Omental fat pad (tissue), 4 donors: ENCODE measurements around the gene SMIM21. TPM values are rescaled to one million over a fixed set of nuclear protein-coding genes. Genes with fewer than 3 reads are reported as not detected.

Experiments used
- ATAC-seq: fragments of 150-250 bp; one replicate; pipeline ENCODE4 v1.9.1; 2016; ENCODE audit warnings: mild to moderate bottlenecking, moderate library complexity; ENCODE audit not compliant: low FRiP score
- DNase-seq: peaks from one replicate; pipeline ENCODE4 v3.0.0-alpha.2; 2019; ENCODE audit warnings: low spot score
- total RNA-seq, 4 donors: library from RNA; depleted of rRNA; stranded (reverse); fragments of >200 nt; gene quantifications; one replicate each; pipeline ENCODE4 v1.1.0, GENCODE V29; 2016
- TF ChIP-seq, protein P1 (sequence below), 3 donors: fragments of 450-650 bp; IDR thresholded peaks; one replicate each; pipeline ENCODE4 v1.5.1; 2016 to 2017; ENCODE audit warnings: antibody characterized with exemption in 3 of 3, mild to moderate bottlenecking in 3 of 3, moderate library complexity in 2 of 3

Gene SMIM21
- total RNA-seq, 4 donors from 2014 or later = not detected

DNA sequence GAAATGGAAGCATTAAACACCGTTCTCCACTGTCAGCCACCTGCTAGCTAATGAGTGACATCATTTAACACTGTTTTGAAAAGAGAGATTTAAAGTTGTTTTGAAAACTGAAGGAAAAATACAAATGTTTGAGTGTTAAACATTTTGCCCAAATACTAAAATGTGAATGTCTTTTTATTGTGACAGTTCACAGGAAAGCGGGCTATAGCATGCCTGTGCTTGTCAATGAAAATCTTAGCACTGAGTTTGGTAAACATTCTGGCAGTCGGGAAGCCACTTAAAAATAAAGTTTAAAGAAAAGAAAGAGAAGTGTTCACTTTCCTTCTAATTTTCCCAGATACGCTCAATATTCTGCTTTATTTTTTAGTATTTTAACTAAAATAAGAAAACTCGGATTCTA lies 40.3 kb upstream of the SMIM21 start:
- TF ChIP-seq, protein P1, sequence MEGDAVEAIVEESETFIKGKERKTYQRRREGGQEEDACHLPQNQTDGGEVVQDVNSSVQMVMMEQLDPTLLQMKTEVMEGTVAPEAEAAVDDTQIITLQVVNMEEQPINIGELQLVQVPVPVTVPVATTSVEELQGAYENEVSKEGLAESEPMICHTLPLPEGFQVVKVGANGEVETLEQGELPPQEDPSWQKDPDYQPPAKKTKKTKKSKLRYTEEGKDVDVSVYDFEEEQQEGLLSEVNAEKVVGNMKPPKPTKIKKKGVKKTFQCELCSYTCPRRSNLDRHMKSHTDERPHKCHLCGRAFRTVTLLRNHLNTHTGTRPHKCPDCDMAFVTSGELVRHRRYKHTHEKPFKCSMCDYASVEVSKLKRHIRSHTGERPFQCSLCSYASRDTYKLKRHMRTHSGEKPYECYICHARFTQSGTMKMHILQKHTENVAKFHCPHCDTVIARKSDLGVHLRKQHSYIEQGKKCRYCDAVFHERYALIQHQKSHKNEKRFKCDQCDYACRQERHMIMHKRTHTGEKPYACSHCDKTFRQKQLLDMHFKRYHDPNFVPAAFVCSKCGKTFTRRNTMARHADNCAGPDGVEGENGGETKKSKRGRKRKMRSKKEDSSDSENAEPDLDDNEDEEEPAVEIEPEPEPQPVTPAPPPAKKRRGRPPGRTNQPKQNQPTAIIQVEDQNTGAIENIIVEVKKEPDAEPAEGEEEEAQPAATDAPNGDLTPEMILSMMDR (IDR thresholded peaks at IDR 0.05) = no peak
- DNase-seq (no peak), ATAC-seq (no peak)

DNA sequence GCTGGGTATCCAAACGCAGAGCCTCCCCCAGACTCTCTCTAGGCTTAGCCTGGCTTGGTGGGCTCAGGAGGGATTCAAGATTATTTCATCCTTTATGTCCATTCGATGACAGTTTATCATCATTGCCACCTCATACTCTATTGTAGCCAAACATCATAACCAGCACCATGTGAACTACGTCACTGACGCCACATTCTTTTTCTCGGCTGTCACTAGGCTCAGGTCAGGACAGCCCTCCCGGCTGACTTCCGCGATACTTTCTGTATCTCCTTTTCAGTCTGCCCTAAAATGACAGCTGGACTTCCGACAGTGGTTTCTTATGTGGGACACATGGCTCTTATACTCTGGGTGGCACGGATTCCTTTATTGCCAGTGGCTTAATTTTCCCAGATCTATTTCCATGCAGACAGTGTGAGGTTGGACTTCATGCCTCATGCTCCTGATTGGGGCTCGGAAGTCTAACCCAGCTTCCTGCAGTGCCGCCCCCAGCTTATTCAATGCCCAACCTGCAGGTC lies 39.8 kb upstream of the SMIM21 start:
- no peak for DNase-seq
- ATAC-seq = no peak
- TF ChIP-seq, protein P1 (IDR thresholded peaks at IDR 0.05) = no peak

DNA sequence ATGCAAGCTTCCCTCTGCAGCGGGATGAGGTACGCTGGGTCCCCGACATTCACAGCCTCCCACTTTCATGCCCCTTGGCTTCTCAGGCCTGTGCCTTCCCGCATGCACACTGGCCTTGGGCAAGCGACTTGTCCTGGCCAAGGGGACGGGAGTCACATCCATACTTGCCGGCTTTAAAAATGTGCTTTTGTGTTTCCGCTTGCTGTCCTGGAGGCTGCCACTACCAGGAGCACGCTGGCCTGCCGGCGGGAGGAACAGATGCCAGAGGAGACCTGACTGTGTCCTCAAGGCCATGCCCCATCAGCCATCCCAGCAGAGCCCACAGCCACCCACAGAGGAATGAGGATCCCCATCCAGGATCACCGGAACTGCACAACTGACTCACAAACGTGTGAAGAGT lies 36.9 kb upstream of the SMIM21 start:
- ATAC-seq (no peak), DNase-seq (no peak)
- TF ChIP-seq, protein P1 (IDR thresholded peaks at IDR 0.05) = no peak

DNA sequence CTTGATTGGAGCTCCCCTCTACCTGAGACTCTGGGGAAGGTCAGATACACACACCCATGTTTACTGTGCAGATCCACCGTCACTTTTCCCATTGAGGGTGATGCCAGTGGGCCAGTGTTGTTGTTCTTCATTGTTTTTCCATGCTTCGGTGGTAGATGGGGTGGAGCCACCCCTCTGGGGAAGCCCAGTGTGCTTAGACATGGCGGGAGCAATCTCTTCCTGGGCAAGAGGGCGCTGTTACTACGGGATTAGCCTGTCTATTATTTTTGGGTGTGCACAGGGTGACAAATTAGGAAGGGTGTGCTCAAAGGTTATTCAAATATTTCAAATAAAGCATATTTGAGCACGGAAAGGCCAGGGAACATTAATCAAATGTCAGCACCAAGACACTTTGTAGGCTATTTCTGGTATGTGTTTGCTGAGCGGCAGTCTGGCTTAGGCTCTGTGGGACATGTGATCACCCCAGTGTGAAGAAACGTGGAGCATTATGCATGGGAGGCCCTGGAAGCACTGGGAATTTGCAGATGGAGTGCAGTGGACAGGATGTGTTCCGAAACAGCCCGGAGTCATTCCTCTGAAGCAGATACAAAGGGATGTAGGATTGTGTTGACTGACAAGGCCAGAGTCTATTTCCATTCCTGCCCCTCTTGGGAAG lies 34.8 kb upstream of the SMIM21 start:
- TF ChIP-seq, protein P1 (IDR thresholded peaks at IDR 0.05) = no peak
- no peak for DNase-seq
- ATAC-seq = no peak

DNA sequence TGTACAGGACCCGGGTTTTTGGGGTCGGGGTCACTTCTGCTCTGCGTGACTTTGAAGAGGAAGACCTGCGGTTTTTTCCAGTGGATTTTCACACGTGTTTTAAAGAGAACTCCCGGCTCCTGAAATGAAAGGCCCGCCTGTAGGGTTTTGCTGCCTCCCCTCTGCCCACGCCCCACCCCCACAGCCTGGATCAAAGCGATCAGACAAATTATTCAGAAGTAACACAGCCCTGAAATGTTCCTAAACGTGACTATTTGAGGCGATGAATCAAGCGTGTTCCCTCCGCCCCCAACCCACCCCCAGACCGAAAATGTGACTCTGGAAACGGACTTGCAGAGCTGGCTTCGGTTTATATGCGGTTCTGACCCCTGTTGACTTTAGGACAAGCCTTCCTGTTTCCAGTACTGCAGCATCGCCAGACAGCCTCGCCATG lies 28.7 kb upstream of the SMIM21 start:
- DNase-seq (no peak), ATAC-seq (no peak)
- TF ChIP-seq, protein P1 (IDR thresholded peaks at IDR 0.05) = no peak

DNA sequence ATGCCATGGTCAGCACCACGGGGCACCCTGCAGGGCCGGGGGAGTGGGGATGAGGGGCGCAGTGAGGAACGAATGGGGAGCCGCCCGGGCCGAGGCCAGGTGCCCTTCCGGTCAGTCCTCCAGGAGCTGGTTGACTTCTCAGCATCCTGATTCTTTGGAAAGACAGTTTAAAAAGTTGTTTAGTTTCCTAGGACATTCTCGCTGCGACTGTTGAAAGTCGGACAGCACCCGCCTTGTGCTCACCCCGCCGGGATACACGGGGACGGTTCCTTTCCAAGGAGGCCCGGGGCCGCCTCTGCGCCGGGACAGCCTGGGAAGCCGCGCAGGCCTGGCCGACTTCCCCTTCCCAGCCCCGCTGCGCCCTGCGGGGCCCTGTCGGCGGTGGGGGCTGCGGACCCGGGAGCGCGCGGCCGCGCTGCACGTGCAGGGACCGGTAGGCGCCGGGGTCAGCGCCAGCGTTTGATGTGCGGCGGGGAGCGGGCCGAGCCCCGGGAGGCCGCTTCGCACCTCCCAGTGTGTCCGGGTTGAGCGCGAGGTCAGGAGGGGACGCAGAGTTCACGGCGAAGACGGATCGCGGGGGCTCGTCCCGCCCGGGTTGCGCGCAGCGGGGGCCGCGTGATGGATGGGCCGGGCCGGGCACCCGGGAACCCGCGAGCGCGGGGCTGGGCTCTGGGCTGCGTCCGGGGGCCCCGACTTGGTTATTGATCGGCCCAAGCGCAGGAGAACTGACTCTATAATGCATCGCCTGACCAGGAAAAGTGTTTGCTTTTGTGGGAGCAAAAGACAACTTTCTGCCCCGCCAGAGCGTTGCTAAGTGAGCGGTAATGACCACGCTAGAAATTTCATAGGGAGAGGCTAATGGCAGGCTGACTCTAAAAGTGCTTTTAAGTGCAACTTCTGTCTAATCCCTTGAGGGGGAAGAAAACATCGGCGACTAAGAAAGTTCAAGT lies 28.0 kb upstream of the SMIM21 start:
- TF ChIP-seq, protein P1 (IDR thresholded peaks at IDR 0.05) = no peak
- ATAC-seq (peak; percentile 74), DNase-seq (no peak)
